Subcutaneous abdominal adipose tissue (tissue), 5 donors: ENCODE results near the gene ADGRA1.

Experiments
- H3K27ac ChIP-seq: one replicate; pipeline ENCODE4 v1.7.0; 2013; ENCODE audit warnings: low read depth, mild to moderate bottlenecking, inconsistent platforms, low read length, moderate library complexity
- H3K27me3 ChIP-seq, 5 donors: one replicate each; pipeline ENCODE4 v1.7.0; 2013; ENCODE audit warnings: low read length in 5 of 5, inconsistent platforms in 1 of 5; ENCODE audit not compliant: control insufficient read depth in 5 of 5, insufficient read depth in 4 of 5
- H3K36me3 ChIP-seq, 5 donors: one replicate each; pipeline ENCODE4 v1.7.0; 2013; ENCODE audit warnings: low read length in 5 of 5; ENCODE audit not compliant: control insufficient read depth in 5 of 5, insufficient read depth in 5 of 5
- H3K4me1 ChIP-seq, 5 donors: one replicate each; pipeline ENCODE4 v1.7.0; 2013; ENCODE audit warnings: low read length in 5 of 5, mild to moderate bottlenecking in 3 of 5, moderate library complexity in 1 of 5; ENCODE audit not compliant: control insufficient read depth in 5 of 5, insufficient read depth in 5 of 5
- H3K4me3 ChIP-seq, 5 donors: one replicate each; pipeline ENCODE4 v1.7.0; 2013; ENCODE audit warnings: low read length in 5 of 5, low read depth in 1 of 5
- H3K9ac ChIP-seq, 5 donors: one replicate each; pipeline ENCODE4 v1.7.0; 2013; ENCODE audit warnings: low read length in 5 of 5, mild to moderate bottlenecking in 4 of 5, moderate library complexity in 3 of 5
- H3K9me3 ChIP-seq, 5 donors: one replicate each; pipeline ENCODE4 v1.7.0; 2013; ENCODE audit warnings: low read length in 5 of 5; ENCODE audit not compliant: control insufficient read depth in 5 of 5
- donor health status: healthy.
- donor health status: healthy.
- donor health status: healthy.
- donor health status: healthy.
- donor health status: healthy.

Gene ADGRA1

GRCh38 chr10:133087679-133088178, at the start of gene ADGRA1:
Gene ADGRA1 (plus strand): TSS chr10:133087924. CDS start chr10:133088910, 986 bp downstream.
- no peak within 1 kb of the TSS for H3K27ac ChIP-seq
- H3K4me1 ChIP-seq = no peaks in the 10 kb centered on the region
- no peaks in the 10 kb centered on the region for H3K9me3 ChIP-seq
- H3K4me3 ChIP-seq = no peak within 1 kb of the TSS
- H3K9ac ChIP-seq = no peak within 1 kb of the TSS
- no peaks in the 10 kb centered on the region for H3K36me3 ChIP-seq
- H3K27me3 ChIP-seq = peaks cover 29 to 52% (median 46%) of the 10 kb centered on the region in 5 donors

- Histone ChIP-seq H3K4me3 (no peak overlapping the region), H3K4me1 (peaks cover 0 to 2% (median 0%) of the 10 kb centered on the region in 5 donors), H3K27me3 (peaks cover 21 to 58% (median 34%) of the 10 kb centered on the region in 5 donors), H3K27ac (no peak overlapping the region), H3K36me3 (no peaks in the 10 kb centered on the region), H3K9ac (no peak overlapping the region), H3K9me3 (no peaks in the 10 kb centered on the region)
These were observed 49.5 kb upstream of the ADGRA1 start for GRCh38 chr10:133038036-133038823.

GRCh38 chr10:133039107-133039802, 48.5 kb upstream of the ADGRA1 start:
- Histone ChIP-seq H3K9ac (no peak overlapping the region), H3K36me3 (no peaks in the 10 kb centered on the region), H3K9me3 (no peaks in the 10 kb centered on the region), H3K27me3 (peaks cover 21 to 59% (median 34%) of the 10 kb centered on the region in 5 donors), H3K4me3 (no peak overlapping the region), H3K27ac (no peak overlapping the region), H3K4me1 (peaks cover 0 to 2% (median 0%) of the 10 kb centered on the region in 5 donors)

- Histone ChIP-seq H3K4me1 (peaks cover 0 to 5% (median 0%) of the 10 kb centered on the region in 5 donors), H3K9me3 (no peaks in the 10 kb centered on the region), H3K9ac (no peak overlapping the region), H3K36me3 (no peaks in the 10 kb centered on the region), H3K27me3 (peaks cover 21 to 55% (median 31%) of the 10 kb centered on the region in 5 donors), H3K4me3 (no peak overlapping the region), H3K27ac (no peak overlapping the region)
These were observed 47.9 kb upstream of the ADGRA1 start for GRCh38 chr10:133039803-133040165.

GRCh38 chr10:133040198-133040597, 47.5 kb upstream of the ADGRA1 start:
- peaks cover 22 to 55% (median 31%) of the 10 kb centered on the region in 5 donors for H3K27me3 ChIP-seq
- H3K27ac ChIP-seq = no peak overlapping the region
- peaks cover 0 to 5% (median 0%) of the 10 kb centered on the region in 5 donors for H3K4me1 ChIP-seq
- no peaks in the 10 kb centered on the region for H3K9me3 ChIP-seq
- no peak overlapping the region for H3K4me3 ChIP-seq
- H3K9ac ChIP-seq = no peak overlapping the region
- no peaks in the 10 kb centered on the region for H3K36me3 ChIP-seq

GRCh38 chr10:133041101-133041500, 46.6 kb upstream of the ADGRA1 start:
- no peaks in the 10 kb centered on the region for H3K36me3 ChIP-seq
- H3K27me3 ChIP-seq = peaks cover 25 to 52% (median 31%) of the 10 kb centered on the region in 5 donors
- no peak overlapping the region for H3K4me3 ChIP-seq
- no peak overlapping the region for H3K27ac ChIP-seq
- H3K9me3 ChIP-seq = no peaks in the 10 kb centered on the region
- no peak overlapping the region for H3K9ac ChIP-seq
- H3K4me1 ChIP-seq = peaks cover 0 to 5% (median 0%) of the 10 kb centered on the region in 5 donors

- no peaks in the 10 kb centered on the region for H3K36me3 ChIP-seq
- peaks cover 23 to 47% (median 31%) of the 10 kb centered on the region in 5 donors for H3K27me3 ChIP-seq
- H3K9me3 ChIP-seq = no peaks in the 10 kb centered on the region
- no peak overlapping the region for H3K4me3 ChIP-seq
- H3K9ac ChIP-seq = no peak overlapping the region
- H3K27ac ChIP-seq = no peak overlapping the region
- H3K4me1 ChIP-seq = peaks cover 0 to 5% (median 0%) of the 10 kb centered on the region in 5 donors
These were observed 45.7 kb upstream of the ADGRA1 start for GRCh38 chr10:133042061-133042460.

- Histone ChIP-seq H3K4me1 (peaks cover 0 to 5% (median 0%) of the 10 kb centered on the region in 5 donors), H3K36me3 (no peaks in the 10 kb centered on the region), H3K9me3 (no peaks in the 10 kb centered on the region), H3K27ac (no peak overlapping the region), H3K9ac (no peak overlapping the region), H3K4me3 (no peak overlapping the region), H3K27me3 (peaks cover 25 to 50% (median 31%) of the 10 kb centered on the region in 5 donors)
These were observed 44.9 kb upstream of the ADGRA1 start for GRCh38 chr10:133042816-133043215.

- Histone ChIP-seq H3K4me3 (no peak overlapping the region), H3K9ac (no peak overlapping the region), H3K4me1 (peaks cover 0 to 5% (median 0%) of the 10 kb centered on the region in 5 donors), H3K36me3 (no peaks in the 10 kb centered on the region), H3K9me3 (no peaks in the 10 kb centered on the region), H3K27ac (no peak overlapping the region), H3K27me3 (peaks cover 23 to 48% (median 33%) of the 10 kb centered on the region in 5 donors)
These were observed 44.0 kb upstream of the ADGRA1 start for GRCh38 chr10:133043541-133044225.
